HG03457 (cell line): ENCODE results near the gene NTS.

Experiments
- ATAC-seq: cut with Tn5 transposase; IDR thresholded peaks from one replicate; pipeline ENCODE4 v1.9.1; 2021; ENCODE audit warnings: moderate number of reproducible peaks; ENCODE audit not compliant: unreplicated experiment

The NTS gene

GRCh38 chr12:85874031-85874461, at the start of gene NTS:
NTS (plus strand) TSS chr12:85874295; CDS start chr12:85874404, 109 bp downstream.
- ATAC-seq, result peak; percentile 73

GRCh38 chr12:85825746-85826145, 48.3 kb upstream of the NTS start:
- no peak for ATAC-seq

- ATAC-seq, result no peak
Measured at GRCh38 chr12:85828576-85828975, 45.5 kb upstream of the NTS start.

GRCh38 chr12:85829391-85829790, 44.7 kb upstream of the NTS start:
- ATAC-seq, result no peak

GRCh38 chr12:85831327-85831990, 42.6 kb upstream of the NTS start:
- ATAC-seq, result no peak

GRCh38 chr12:85833579-85833978, 40.5 kb upstream of the NTS start:
- no peak for ATAC-seq

GRCh38 chr12:85834378-85834777, 39.7 kb upstream of the NTS start:
- ATAC-seq, result no peak

- ATAC-seq, result no peak
Measured at GRCh38 chr12:85835426-85836196, 38.5 kb upstream of the NTS start.

GRCh38 chr12:85836197-85837090, 37.7 kb upstream of the NTS start, which contains the start of gene RASSF9:
RASSF9 (minus strand) TSS chr12:85836409; CDS start chr12:85836201, 208 bp downstream.
- ATAC-seq, result no peak

- no peak for ATAC-seq
Measured at GRCh38 chr12:85843606-85844310, 30.3 kb upstream of the NTS start.

- no peak for ATAC-seq
Measured at GRCh38 chr12:85849344-85849743, 24.8 kb upstream of the NTS start.

GRCh38 chr12:85855305-85855704, 18.8 kb upstream of the NTS start:
- no peak for ATAC-seq

- ATAC-seq, result no peak
Measured at GRCh38 chr12:85856966-85857365, 17.1 kb upstream of the NTS start.

- ATAC-seq, result no peak
Measured at GRCh38 chr12:85865890-85866289, 8.2 kb upstream of the NTS start.

GRCh38 chr12:85866986-85867776, 6.9 kb upstream of the NTS start:
- ATAC-seq, result peak; percentile 90

GRCh38 chr12:85872497-85873091, 1.5 kb upstream of the NTS start:
- peak; percentile 63 for ATAC-seq

- no peak for ATAC-seq
Measured at GRCh38 chr12:85877459-85877858, 3.4 kb downstream of the NTS start.

- no peak for ATAC-seq
Measured at GRCh38 chr12:85883763-85884162, 9.7 kb downstream of the NTS start.

- no peak for ATAC-seq
Measured at GRCh38 chr12:85894653-85895052, 20.6 kb downstream of the NTS start.
